ENCODE results near the gene CSF3R. TPM values are rescaled to one million over a fixed set of nuclear protein-coding genes. Genes with fewer than 3 reads are reported as not detected.
"Not testable (repeated sequence)": the region's sequence is repeated elsewhere in the genome, so short reads cannot be mapped to it uniquely, and the experiment has no call there.

CSF3R gene
- total and polyA plus RNA-seq, 2 experiments from 2014 or later, result 19.7 to 22.3 TPM

DNA sequence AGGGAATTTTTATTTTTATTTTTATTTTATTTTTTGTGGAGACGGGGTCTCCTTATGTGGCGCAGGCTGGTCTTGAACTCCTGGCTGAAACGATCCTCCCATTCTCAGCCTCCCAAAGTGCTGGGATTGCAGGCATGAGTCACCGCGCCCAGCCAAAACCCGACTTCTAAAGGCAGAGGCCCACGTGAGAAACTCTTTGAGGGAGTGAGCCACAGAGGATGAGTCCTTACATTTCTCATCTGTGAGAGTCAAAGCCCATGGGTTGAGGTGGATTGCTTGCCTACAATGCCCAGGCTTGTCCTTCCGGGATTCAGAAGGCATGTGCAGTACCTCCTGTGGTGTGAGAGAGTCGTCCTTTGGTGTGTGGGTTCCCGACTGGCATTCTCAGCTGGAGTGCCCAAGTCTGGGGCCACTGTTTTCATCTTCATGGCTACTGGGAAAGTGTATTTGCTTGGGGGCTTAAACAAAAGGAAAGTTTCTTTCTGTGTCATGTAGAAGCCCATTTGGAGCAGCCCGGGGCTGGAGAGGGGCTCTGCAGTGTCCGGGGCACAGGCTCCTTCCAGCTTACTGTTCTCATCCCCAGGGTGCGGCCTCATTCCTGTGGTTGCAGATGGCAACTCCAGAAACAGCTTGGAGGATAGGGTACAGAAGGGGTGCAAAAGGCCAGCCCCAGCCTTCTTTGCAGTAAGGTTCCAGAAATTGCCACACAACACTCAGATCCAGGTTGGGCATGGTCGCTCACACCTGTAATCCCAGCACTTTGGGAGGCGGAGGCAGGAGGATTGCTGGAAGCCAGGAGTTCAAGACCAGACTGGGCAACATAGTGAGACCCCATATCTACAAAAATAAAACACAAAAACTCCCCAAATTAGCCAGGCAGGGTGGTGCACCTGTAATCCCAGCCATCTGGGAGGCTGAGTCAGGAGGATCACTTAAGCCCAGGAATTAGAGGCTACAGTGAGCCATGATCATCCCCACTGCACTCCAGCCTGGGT lies 29.4 kb upstream of the CSF3R start:
- 86% methylated on average over 15 of the region's 15 CpGs for WGBS (ENCODE audit: low lambda C conversion rate, missing lambda C conversion rate)
- DNase-seq (ENCODE audit: low spot score), result no peak
- H3K4me2 ChIP-seq, result no peak overlapping the region
- TF ChIP-seq CTCF (IDR thresholded peaks at IDR 0.05; ENCODE audit: poor library complexity) (no peak), EZH2phosphoT487 (IDR thresholded peaks at IDR 0.05; ENCODE audit: low read depth, severe bottlenecking, unreplicated experiment) (no peak), EZH2 (IDR thresholded peaks at IDR 0.05; ENCODE audit: borderline replicate concordance) (no peak)
- H3K9me3 ChIP-seq (ENCODE audit: low read depth), result no peaks in the 10 kb centered on the region
- H3K79me2 ChIP-seq, result no peaks in the 10 kb centered on the region
- H4K20me1 ChIP-seq (ENCODE audit: insufficient read depth, poor library complexity, severe bottlenecking), result no peaks in the 10 kb centered on the region
- no peaks in the 10 kb centered on the region for H3K36me3 ChIP-seq (replicated peaks; ENCODE audit: insufficient read depth, low read depth)
- no peaks in the 10 kb centered on the region for H3K4me1 ChIP-seq (ENCODE audit: insufficient read depth)
- no peaks in the 10 kb centered on the region for H3K9me2 ChIP-seq (replicated peaks; ENCODE audit: insufficient read depth)
- no peak overlapping the region for H2AFZ ChIP-seq
- H3K4me3 ChIP-seq, result no peak overlapping the region
- no peaks in the 10 kb centered on the region for H3K27me3 ChIP-seq
- no peak overlapping the region for H3K27ac ChIP-seq

GRCh38 chr1:36511220-36511619 lies 28.5 kb upstream of the CSF3R start:
- not testable (repeated sequence) for H3K4me3 ChIP-seq; H3K9me2 ChIP-seq (replicated peaks; ENCODE audit: insufficient read depth); H3K4me1 ChIP-seq (ENCODE audit: insufficient read depth); H3K27ac ChIP-seq; H2AFZ ChIP-seq; H3K36me3 ChIP-seq (replicated peaks; ENCODE audit: insufficient read depth, low read depth); H4K20me1 ChIP-seq (ENCODE audit: insufficient read depth, poor library complexity, severe bottlenecking); H3K9me3 ChIP-seq (ENCODE audit: low read depth); DNase-seq (ENCODE audit: low spot score); H3K4me2 ChIP-seq; H3K79me2 ChIP-seq; H3K27me3 ChIP-seq
- 89% methylated on average over 2 of the region's 2 CpGs for WGBS (ENCODE audit: low lambda C conversion rate, missing lambda C conversion rate)

DNA sequence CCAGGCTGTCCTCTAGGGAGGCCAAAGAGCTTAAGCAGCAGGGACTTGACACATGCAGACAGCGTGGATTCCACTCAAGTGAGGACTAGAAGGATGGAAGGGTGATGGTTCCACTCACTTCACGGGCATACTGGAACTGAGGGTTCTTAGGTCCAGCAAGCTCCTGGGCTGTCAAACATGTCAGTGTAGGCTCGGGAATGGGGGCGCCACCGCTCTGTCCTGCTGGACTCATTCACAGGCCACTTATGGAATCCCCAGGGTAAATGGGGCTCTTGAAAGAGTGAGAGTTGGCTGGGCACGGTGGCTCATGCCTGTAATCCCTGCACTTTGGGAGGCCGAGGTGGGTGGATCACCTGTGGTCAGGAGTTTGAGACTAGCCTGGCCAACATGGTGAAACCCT lies 27.7 kb upstream of the CSF3R start:
- DNase-seq (ENCODE audit: low spot score), result no peak
- no peaks in the 10 kb centered on the region for H3K9me3 ChIP-seq (ENCODE audit: low read depth)
- H3K27me3 ChIP-seq, result no peaks in the 10 kb centered on the region
- no peaks in the 10 kb centered on the region for H3K36me3 ChIP-seq (replicated peaks; ENCODE audit: insufficient read depth, low read depth)
- H4K20me1 ChIP-seq (ENCODE audit: insufficient read depth, poor library complexity, severe bottlenecking), result no peaks in the 10 kb centered on the region
- no peak for TF ChIP-seq EZH2 (IDR thresholded peaks at IDR 0.05; ENCODE audit: borderline replicate concordance)
- TF ChIP-seq CTCF (IDR thresholded peaks at IDR 0.05; ENCODE audit: poor library complexity), result no peak
- no peak for TF ChIP-seq EZH2phosphoT487 (IDR thresholded peaks at IDR 0.05; ENCODE audit: low read depth, severe bottlenecking, unreplicated experiment)
- 82% methylated on average over 7 of the region's 7 CpGs for WGBS (ENCODE audit: low lambda C conversion rate, missing lambda C conversion rate)
- no peak overlapping the region for H3K4me3 ChIP-seq
- H3K79me2 ChIP-seq, result no peaks in the 10 kb centered on the region
- H3K9me2 ChIP-seq (replicated peaks; ENCODE audit: insufficient read depth), result no peaks in the 10 kb centered on the region
- no peaks in the 10 kb centered on the region for H3K4me1 ChIP-seq (ENCODE audit: insufficient read depth)
- H2AFZ ChIP-seq, result no peak overlapping the region
- no peak overlapping the region for H3K4me2 ChIP-seq
- H3K27ac ChIP-seq, result no peak overlapping the region

DNA sequence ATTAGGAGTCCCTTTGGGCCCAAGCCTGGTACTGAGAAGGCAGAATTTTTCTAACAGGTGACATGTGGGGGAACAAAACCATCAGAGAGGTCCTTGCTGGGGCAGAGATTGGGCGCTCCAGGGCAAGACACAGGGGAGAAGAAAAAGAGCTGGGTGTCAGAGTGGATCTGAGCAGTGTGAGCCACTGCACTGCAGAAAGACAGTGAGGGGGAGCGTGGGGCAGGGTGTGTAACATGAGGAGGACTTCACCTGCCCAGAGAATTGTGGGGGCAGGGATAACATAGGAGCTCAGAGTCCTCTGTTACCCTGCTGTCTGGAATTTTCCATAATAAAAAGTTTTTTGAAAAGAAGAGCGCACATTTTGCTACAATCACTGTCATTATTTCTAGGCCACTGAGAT lies 25.5 kb upstream of the CSF3R start:
- H3K4me2 ChIP-seq, result no peak overlapping the region
- H3K9me3 ChIP-seq (ENCODE audit: low read depth), result no peaks in the 10 kb centered on the region
- no peak overlapping the region for H3K27ac ChIP-seq
- H3K9me2 ChIP-seq (replicated peaks; ENCODE audit: insufficient read depth), result no peaks in the 10 kb centered on the region
- no peak for TF ChIP-seq EZH2phosphoT487 (IDR thresholded peaks at IDR 0.05; ENCODE audit: low read depth, severe bottlenecking, unreplicated experiment)
- no peak for TF ChIP-seq EZH2 (IDR thresholded peaks at IDR 0.05; ENCODE audit: borderline replicate concordance)
- TF ChIP-seq CTCF (IDR thresholded peaks at IDR 0.05; ENCODE audit: poor library complexity), result no peak
- H3K27me3 ChIP-seq, result no peaks in the 10 kb centered on the region
- no peak for DNase-seq (ENCODE audit: low spot score)
- H3K4me3 ChIP-seq, result no peak overlapping the region
- H3K4me1 ChIP-seq (ENCODE audit: insufficient read depth), result no peaks in the 10 kb centered on the region
- H4K20me1 ChIP-seq (ENCODE audit: insufficient read depth, poor library complexity, severe bottlenecking), result no peaks in the 10 kb centered on the region
- no peaks in the 10 kb centered on the region for H3K79me2 ChIP-seq
- WGBS (ENCODE audit: low lambda C conversion rate, missing lambda C conversion rate), result 89% methylated on average over 3 of the region's 3 CpGs
- H3K36me3 ChIP-seq (replicated peaks; ENCODE audit: insufficient read depth, low read depth), result no peaks in the 10 kb centered on the region
- no peak overlapping the region for H2AFZ ChIP-seq

Measured in hepatocyte (in vitro differentiated cells).